Uterus (tissue), 4 donors: Measurements from ENCODE around the gene SECISBP2L. TPM values are rescaled to one million over a fixed set of nuclear protein-coding genes. Genes with fewer than 3 reads are reported as not detected.

ENCODE experiments used
- DNase-seq, 2 donors: peaks; one replicate each; pipeline ENCODE4 v3.0.0-alpha.2; 2019 to 2020
- H3K27ac ChIP-seq, 2 donors: fragments of 200-600 bp; sonication (generic); 1 replicate in 1 of 2; 2 replicates in 1 of 2; pipeline ENCODE4 v1.5.1; 2016 to 2018
- H3K27me3 ChIP-seq, 2 donors: fragments of 200-600 bp; sonication (generic); one replicate each; pipeline ENCODE4 v1.5.1; 2018 to 2019; ENCODE audit warnings: control low read depth in 1 of 2
- H3K36me3 ChIP-seq, 2 donors: fragments of 200-600 bp; sonication (generic); one replicate each; pipeline ENCODE4 v1.5.1; 2019; ENCODE audit warnings: control low read depth in 1 of 2
- H3K4me1 ChIP-seq, 2 donors: fragments of 200-600 bp; sonication (generic); one replicate each; pipeline ENCODE4 v1.5.1; 2018 to 2019; ENCODE audit warnings: control low read depth in 1 of 2
- H3K4me3 ChIP-seq, 2 donors: fragments of 200-600 bp; sonication (generic); 1 replicate in 1 of 2; 2 replicates in 1 of 2; pipeline ENCODE4 v1.5.1; 2018 to 2019; ENCODE audit warnings: mild to moderate bottlenecking in 1 of 2
- H3K9me3 ChIP-seq, 2 donors: fragments of 200-600 bp; sonication (generic); one replicate each; pipeline ENCODE4 v1.5.1; 2019; ENCODE audit warnings: control low read depth in 1 of 2
- POLR2A ChIP-seq, 2 donors: fragments of 450-650 bp; IDR thresholded peaks; one replicate each; pipeline ENCODE4 v1.6.1; 2016; ENCODE audit warnings: antibody characterized with exemption in 2 of 2, mild to moderate bottlenecking in 1 of 2, moderate library complexity in 1 of 2
- intact Hi-C: fragments of 100-400 bp; cut with DNase I; formaldehyde crosslinking; loops from one replicate; pipeline ENCODE4 v1.15.1; 2023; ENCODE audit warnings: low total_unique reads
- total RNA-seq, 4 donors: library from RNA; depleted of rRNA in 3 of 4; stranded (reverse); fragments of >200 nt in 3 of 4; gene quantifications; one replicate each; pipeline versions ENCODE4 v1.1.0 to v1.2.4, GENCODE V29; 2014 to 2023
- TF ChIP-seq, protein P1 (sequence below), 4 experiments: fragments of 200-600 bp in 2 of 4; fragments of 450-650 bp in 2 of 4; sonication (generic) in 2 of 4; IDR thresholded peaks; one replicate each; pipeline ENCODE4 v1.5.1; 2016 to 2019; ENCODE audit warnings: antibody characterized with exemption in 4 of 4, mild to moderate bottlenecking in 2 of 4, moderate library complexity in 1 of 4
- donor health status: DM: yes; HTN: yes; CAD: no.

SECISBP2L gene
- total RNA-seq, 4 donors from 2014 or later = 24.8 to 73.9 (median 47.6) TPM

DNA sequence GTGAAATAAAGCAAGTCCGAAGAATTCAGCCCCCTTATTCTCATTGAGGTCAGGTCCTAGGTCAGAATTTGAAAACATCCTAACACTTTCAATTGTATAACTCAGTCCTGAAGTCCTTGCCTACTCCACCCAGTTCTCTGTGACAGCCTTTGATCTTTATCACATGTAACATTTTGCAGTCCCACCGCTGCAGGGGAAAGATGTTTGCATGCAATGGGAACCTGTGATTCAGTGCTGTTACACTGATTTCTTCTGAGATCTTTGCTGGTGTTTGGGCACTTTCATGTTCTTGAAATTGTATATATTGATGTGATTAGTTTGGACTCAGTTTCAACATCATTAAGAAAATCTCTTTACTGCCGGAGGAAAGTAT lies 18.0 kb upstream of the SECISBP2L start:
- TF ChIP-seq, protein P1, sequence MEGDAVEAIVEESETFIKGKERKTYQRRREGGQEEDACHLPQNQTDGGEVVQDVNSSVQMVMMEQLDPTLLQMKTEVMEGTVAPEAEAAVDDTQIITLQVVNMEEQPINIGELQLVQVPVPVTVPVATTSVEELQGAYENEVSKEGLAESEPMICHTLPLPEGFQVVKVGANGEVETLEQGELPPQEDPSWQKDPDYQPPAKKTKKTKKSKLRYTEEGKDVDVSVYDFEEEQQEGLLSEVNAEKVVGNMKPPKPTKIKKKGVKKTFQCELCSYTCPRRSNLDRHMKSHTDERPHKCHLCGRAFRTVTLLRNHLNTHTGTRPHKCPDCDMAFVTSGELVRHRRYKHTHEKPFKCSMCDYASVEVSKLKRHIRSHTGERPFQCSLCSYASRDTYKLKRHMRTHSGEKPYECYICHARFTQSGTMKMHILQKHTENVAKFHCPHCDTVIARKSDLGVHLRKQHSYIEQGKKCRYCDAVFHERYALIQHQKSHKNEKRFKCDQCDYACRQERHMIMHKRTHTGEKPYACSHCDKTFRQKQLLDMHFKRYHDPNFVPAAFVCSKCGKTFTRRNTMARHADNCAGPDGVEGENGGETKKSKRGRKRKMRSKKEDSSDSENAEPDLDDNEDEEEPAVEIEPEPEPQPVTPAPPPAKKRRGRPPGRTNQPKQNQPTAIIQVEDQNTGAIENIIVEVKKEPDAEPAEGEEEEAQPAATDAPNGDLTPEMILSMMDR (IDR thresholded peaks at IDR 0.05) = no peak
- TF ChIP-seq POLR2A (IDR thresholded peaks at IDR 0.05) = no peak
- no peak overlapping the region for H3K27ac ChIP-seq
- intact Hi-C loops = no loop called here
- no peak overlapping the region for H3K4me3 ChIP-seq
- no peak for DNase-seq
- no peaks in the 10 kb centered on the region for H3K27me3 ChIP-seq
- no peaks in the 10 kb centered on the region for H3K36me3 ChIP-seq
- H3K9me3 ChIP-seq = no peaks in the 10 kb centered on the region
- H3K4me1 ChIP-seq = no peaks in the 10 kb centered on the region

DNA sequence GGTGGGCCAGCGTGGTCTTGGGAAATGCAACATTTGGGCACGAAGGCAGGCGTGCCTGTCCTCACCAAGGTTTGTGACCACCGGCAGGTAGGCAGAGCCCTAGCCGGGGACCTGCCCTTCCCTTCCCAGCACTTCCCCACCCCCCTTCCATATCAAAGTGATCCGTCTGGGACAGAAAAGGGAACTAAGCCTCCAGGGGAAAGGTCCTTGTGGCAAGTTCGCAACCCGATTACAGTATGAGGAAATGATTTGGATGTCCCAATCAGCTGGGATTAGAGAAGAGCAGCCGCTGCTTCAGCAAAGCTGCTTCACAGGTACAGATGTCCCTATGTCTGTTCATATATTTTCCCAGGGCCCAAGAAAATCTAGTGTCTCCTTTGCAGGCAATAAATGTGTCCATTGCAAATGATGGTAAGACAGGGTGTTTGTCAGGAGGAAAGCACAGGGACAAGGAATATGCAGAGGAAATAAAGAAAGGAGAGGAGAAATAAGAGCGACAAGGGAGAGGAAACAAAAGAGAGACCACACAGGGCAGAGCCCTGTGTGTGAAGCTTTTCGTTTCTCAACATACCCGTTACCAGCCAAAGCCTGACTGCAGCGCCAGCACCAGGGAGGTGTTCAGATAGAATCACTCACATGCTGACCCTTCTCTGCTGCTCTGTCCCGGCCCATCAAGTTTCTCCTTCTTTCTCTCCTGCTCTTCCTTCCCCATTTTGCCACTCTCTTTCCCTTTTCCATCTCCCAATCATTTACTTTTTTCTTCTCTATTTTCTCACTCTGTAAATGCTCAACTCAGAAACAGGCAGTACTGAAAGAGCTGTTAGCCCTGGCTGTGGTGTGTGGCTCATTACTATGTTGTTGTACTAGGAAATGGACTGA lies 17.4 kb upstream of the SECISBP2L start:
- no peak for TF ChIP-seq POLR2A (IDR thresholded peaks at IDR 0.05)
- TF ChIP-seq, protein P1 (IDR thresholded peaks at IDR 0.05) = no peak
- DNase-seq = no peak
- H3K9me3 ChIP-seq = no peaks in the 10 kb centered on the region
- intact Hi-C loops = no loop called here
- H3K36me3 ChIP-seq = no peaks in the 10 kb centered on the region
- H3K27me3 ChIP-seq = no peaks in the 10 kb centered on the region
- H3K4me1 ChIP-seq = no peaks in the 10 kb centered on the region
- no peak overlapping the region for H3K27ac ChIP-seq
- H3K4me3 ChIP-seq = no peak overlapping the region

DNA sequence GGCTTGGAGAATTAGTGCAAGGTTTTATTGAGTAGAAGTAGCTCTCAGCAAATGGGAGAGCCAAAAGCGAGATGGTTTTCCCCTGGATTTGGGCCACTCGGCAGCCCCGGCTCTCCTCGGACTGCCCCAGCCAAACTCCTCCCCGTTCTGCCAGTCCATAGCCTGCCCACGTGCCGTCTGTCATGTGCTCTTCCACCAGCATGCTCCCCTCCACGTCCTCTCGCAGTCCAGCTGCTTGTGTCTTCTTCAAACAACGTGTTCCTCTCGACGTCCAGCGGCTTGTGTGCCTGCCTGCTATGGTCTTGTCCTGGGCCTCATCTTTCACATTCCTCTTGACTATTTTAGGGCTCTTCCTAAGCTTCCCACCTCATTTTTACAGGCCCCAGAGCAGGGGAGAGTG lies 16.7 kb upstream of the SECISBP2L start:
- TF ChIP-seq, protein P1 (IDR thresholded peaks at IDR 0.05) = no peak
- TF ChIP-seq POLR2A (IDR thresholded peaks at IDR 0.05) = no peak
- Histone ChIP-seq H3K4me1 (no peaks in the 10 kb centered on the region), H3K9me3 (no peaks in the 10 kb centered on the region), H3K27me3 (no peaks in the 10 kb centered on the region), H3K4me3 (no peak overlapping the region), H3K36me3 (no peaks in the 10 kb centered on the region), H3K27ac (no peak overlapping the region)
- intact Hi-C loops = no loop called here
- no peak for DNase-seq

DNA sequence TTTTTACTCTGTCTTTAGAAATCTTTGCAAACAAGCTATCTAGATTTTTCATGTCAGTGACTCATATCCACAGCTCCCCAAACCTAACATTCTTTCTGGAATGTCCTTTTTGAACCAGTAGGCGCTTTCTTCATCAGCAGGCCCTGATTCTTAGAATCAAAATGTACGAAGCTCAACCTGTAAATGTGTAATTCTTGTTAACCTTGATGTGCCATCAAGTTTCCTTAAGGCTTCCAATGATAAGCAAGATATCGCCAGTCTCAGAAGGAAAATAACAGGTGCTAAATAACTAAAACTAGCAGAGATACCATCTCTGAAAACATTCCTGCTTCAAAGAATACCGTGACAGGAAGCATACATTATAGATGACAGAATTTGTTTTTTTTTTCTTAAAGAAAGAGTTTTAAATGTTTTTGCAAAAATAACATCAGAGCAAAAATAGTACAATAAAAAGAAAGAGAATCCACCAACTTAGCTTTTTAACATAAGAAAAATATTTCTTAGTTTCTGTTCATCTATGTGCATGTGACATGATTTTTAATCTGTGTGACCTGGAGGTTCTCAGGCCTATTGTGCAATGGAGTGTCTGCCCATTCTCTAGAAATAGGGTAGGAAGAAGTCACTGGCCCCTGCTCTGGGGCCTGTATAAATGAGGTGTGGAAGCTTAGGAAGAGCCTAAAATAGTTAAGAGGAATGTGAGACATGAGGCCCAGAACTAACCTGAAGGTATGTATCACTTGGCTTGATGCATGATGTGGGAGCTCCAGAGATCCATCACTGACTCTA lies 14.7 kb upstream of the SECISBP2L start:
- H3K4me3 ChIP-seq = no peak overlapping the region
- no peaks in the 10 kb centered on the region for H3K4me1 ChIP-seq
- intact Hi-C loops = no loop called here
- no peak for TF ChIP-seq POLR2A (IDR thresholded peaks at IDR 0.05)
- TF ChIP-seq, protein P1 (IDR thresholded peaks at IDR 0.05) = no peak
- no peaks in the 10 kb centered on the region for H3K27me3 ChIP-seq
- DNase-seq = no peak
- H3K27ac ChIP-seq = peak overlapping the region; percentile 62 to 74
- H3K36me3 ChIP-seq = no peaks in the 10 kb centered on the region
- no peaks in the 10 kb centered on the region for H3K9me3 ChIP-seq

DNA sequence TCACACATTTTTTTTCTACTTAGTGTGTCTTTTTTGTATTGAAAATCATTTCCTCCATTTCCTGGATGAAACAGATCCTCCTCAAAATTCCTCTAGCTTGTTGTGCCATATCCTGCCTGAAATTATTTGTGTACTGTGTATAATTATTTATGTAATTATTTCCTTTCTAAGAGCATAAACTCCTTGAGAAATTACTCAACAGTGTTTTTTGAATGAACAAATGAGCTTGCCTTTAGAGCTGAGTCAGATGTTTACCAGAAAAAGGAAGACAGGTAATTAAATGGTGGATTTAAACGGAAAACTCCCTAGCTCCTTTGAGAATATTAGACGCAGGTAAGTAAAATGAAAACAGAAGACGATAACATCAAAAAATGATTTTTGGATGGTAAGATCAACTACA lies 13.2 kb upstream of the SECISBP2L start:
- intact Hi-C loops = no loop called here

More for the DNA sequence above, 13.2 kb upstream of the SECISBP2L start:
- H3K4me1 ChIP-seq = no peaks in the 10 kb centered on the region
- DNase-seq = no peak
- no peaks in the 10 kb centered on the region for H3K36me3 ChIP-seq
- TF ChIP-seq, protein P1 (IDR thresholded peaks at IDR 0.05) = no peak
- TF ChIP-seq POLR2A (IDR thresholded peaks at IDR 0.05) = no peak
- H3K9me3 ChIP-seq = no peaks in the 10 kb centered on the region
- H3K27me3 ChIP-seq = no peaks in the 10 kb centered on the region
- H3K4me3 ChIP-seq = no peak overlapping the region
- peak overlapping the region; percentile 62 to 74 for H3K27ac ChIP-seq
